SK-N-SH (cell line): Measurements from ENCODE around the gene TYW1B. TPM values are rescaled to one million over a fixed set of nuclear protein-coding genes. Genes with fewer than 3 reads are reported as not detected.
"Not testable (repeated sequence)": the region's sequence is repeated elsewhere in the genome, so short reads cannot be mapped to it uniquely, and the experiment has no call there.

Experiments
- CTCF ChIA-PET: fragments of 300-600, 350-600 bp; formaldehyde crosslinking; extraction: SDS; loops from one replicate; lab custom pipeline; 2021; lab: Yijun Ruan, JAX
- POLR2A ChIA-PET: fragments of 350-600 bp; sonication (Branson Sonifier 250); formaldehyde crosslinking; extraction: SDS; loops from one replicate; lab custom pipeline; 2020; ENCODE audit warnings: antibody characterized with exemption, inconsistent platforms; lab: Yijun Ruan, JAX
- DNase-seq: peaks from one replicate; pipeline ENCODE4 v3.0.0; 2012
- H2AFZ ChIP-seq: fragments of 200-600 bp; sonication (generic); 2 replicates; pipeline ENCODE4 v1.8.1; 2016; ENCODE audit warnings: antibody characterized with exemption, mild to moderate bottlenecking, low read depth
- H3F3A ChIP-seq: fragments of 200-600 bp; sonication (generic); replicated peaks from 2 replicates; pipeline ENCODE3; 2016; ENCODE audit warnings: antibody characterized with exemption, mild to moderate bottlenecking; ENCODE audit not compliant: insufficient read depth
- H3K27ac ChIP-seq, 2 experiments: fragments of 200-500 bp in 1 of 2; fragments of 200-600 bp in 1 of 2; sonication (Bioruptor generic) in 1 of 2; sonication (generic), shearing (Covaris generic) in 1 of 2; 2 replicates each; pipeline versions ENCODE4 v1.5.1 to v1.6.1; 2014 to 2016; ENCODE audit warnings: low read depth in 2 of 2, inconsistent platforms in 1 of 2, low read length in 1 of 2, mild to moderate bottlenecking in 1 of 2, mixed read lengths in 1 of 2
- H3K27me3 ChIP-seq: fragments of 200-600 bp; sonication (generic), shearing (Covaris generic); 2 replicates; pipeline ENCODE4 v1.6.1; 2016; ENCODE audit warnings: mixed run types; ENCODE audit not compliant: insufficient read depth
- H3K36me3 ChIP-seq, 2 experiments: fragments of 200-500 bp in 1 of 2; fragments of 200-600 bp in 1 of 2; sonication (Bioruptor generic) in 1 of 2; sonication (generic) in 1 of 2; replicated peaks in 1 of 2; 2 replicates each; pipeline versions ENCODE3 to v1.5.1; 2014 to 2016; ENCODE audit warnings: low read length in 1 of 2, mild to moderate bottlenecking in 1 of 2; ENCODE audit not compliant: insufficient read depth in 2 of 2, control insufficient read depth in 1 of 2
- H3K4me1 ChIP-seq, 2 experiments: fragments of 200-500 bp in 1 of 2; fragments of 200-600 bp in 1 of 2; sonication (Bioruptor generic) in 1 of 2; sonication (generic), shearing (Covaris generic) in 1 of 2; 2 replicates each; pipeline versions ENCODE4 v1.5.1 to v1.6.1; 2014 to 2016; ENCODE audit warnings: low read depth in 1 of 2, low read length in 1 of 2, mixed run types in 1 of 2; ENCODE audit not compliant: insufficient read depth in 2 of 2, control insufficient read depth in 1 of 2
- H3K4me2 ChIP-seq: fragments of 200-600 bp; sonication (generic), shearing (Covaris generic); 2 replicates; pipeline ENCODE4 v1.6.1; 2017; ENCODE audit warnings: mixed run types
- H3K4me3 ChIP-seq, 2 experiments: fragments of 200-500 bp in 1 of 2; fragments of 200-600 bp in 1 of 2; sonication (Bioruptor generic) in 1 of 2; sonication (generic), shearing (Covaris generic) in 1 of 2; 2 replicates each; pipeline versions ENCODE4 v1.5.1 to v1.8.1; 2014 to 2016; ENCODE audit warnings: low read depth in 2 of 2, inconsistent platforms in 1 of 2, low read length in 1 of 2, mild to moderate bottlenecking in 1 of 2, mixed read lengths in 1 of 2, moderate library complexity in 1 of 2
- H3K79me2 ChIP-seq: fragments of 200-600 bp; sonication (generic); 2 replicates; pipeline ENCODE4 v1.8.1; 2017; ENCODE audit warnings: mild to moderate bottlenecking; ENCODE audit not compliant: insufficient read depth
- H3K9ac ChIP-seq: fragments of 200-600 bp; sonication (generic); 2 replicates; pipeline ENCODE4 v1.6.1; 2017; ENCODE audit warnings: mixed run types
- H3K9me2 ChIP-seq: fragments of 200-600 bp; sonication (generic); 2 replicates; pipeline ENCODE4 v1.6.1; 2017; ENCODE audit warnings: mixed run types
- H3K9me3 ChIP-seq: fragments of 200-600 bp; sonication (generic); 2 replicates; pipeline ENCODE4 v1.6.1; 2017; ENCODE audit warnings: mixed run types, mild to moderate bottlenecking, moderate library complexity
- H4K20me1 ChIP-seq: fragments of 200-600 bp; sonication (generic); 2 replicates; pipeline ENCODE4 v1.6.1; 2017; ENCODE audit warnings: mild to moderate bottlenecking, mixed run types; ENCODE audit not compliant: insufficient read depth
- WGBS: methylation state at CpG from one replicate; pipeline ENCODE4 v1.1.6; 2017; ENCODE audit warnings: low lambda C conversion rate; 5-methylcytosine and 5-hydroxymethylcytosine counted together
- polyA plus RNA-seq, 3 experiments: library from polyadenylated mRNA; depleted of rRNA; stranded (reverse); fragments of >200 nt; gene quantifications; 2 replicates each; pipeline ENCODE4 v1.2.3, GENCODE V29; 2012

The TYW1B gene
- polyA plus RNA-seq, 1 of the 3 experiments (the other 2 are of a cell fraction) = 1.4 TPM

DNA sequence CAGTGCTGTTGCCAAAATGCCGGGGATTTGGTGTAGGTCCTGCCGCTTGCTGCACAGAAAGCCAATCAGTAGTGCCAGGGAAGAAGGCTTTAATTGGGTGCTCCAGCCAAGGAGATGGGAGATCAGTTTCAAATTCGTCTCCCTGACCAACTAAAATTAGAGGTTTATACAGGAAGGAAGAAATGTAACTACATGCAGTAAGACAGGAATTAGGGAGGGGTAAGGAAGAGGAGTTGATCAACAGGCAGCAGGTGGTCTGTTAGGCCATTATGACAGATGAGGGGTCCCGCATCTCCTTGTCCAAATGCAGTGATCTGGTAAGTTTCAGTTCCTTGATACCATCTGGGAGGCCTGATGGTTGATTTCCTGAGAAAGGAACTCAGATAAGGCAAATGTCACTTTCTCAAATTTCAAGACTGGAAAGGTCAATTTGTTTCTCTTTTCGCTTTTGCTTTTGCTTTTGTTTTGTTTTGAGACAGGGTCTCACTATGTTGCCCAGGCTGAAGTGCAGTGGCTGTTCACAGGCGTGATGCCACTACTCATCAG, 13.0 kb upstream of the TYW1B start:
- H4K20me1 ChIP-seq, H2AFZ ChIP-seq, H3K79me2 ChIP-seq, DNase-seq, CTCF ChIA-PET, H3K27ac ChIP-seq, H3K4me2 ChIP-seq, H3K9me2 ChIP-seq, H3K9me3 ChIP-seq, H3K9ac ChIP-seq, H3K4me1 ChIP-seq, H3K4me3 ChIP-seq, POLR2A ChIA-PET, H3K27me3 ChIP-seq: not testable (repeated sequence)
- peaks cover 9 to 33% of the 10 kb centered on the region in 2 experiments for H3K36me3 ChIP-seq
- 93% methylated on average over 6 of the region's 6 CpGs for WGBS
- peaks cover 15% of the 10 kb centered on the region for H3F3A ChIP-seq

GRCh38 chr7:72838315-72838714, 10.3 kb upstream of the TYW1B start:
- H3K4me3 ChIP-seq, H3K4me2 ChIP-seq, H3K9ac ChIP-seq, H3K27ac ChIP-seq, H4K20me1 ChIP-seq, POLR2A ChIA-PET, H3K27me3 ChIP-seq, H3K4me1 ChIP-seq, H3K9me2 ChIP-seq, DNase-seq, H3K9me3 ChIP-seq, H2AFZ ChIP-seq: not testable (repeated sequence)
- H3F3A ChIP-seq = peaks cover 17% of the 10 kb centered on the region
- H3K79me2 ChIP-seq = peaks cover 11% of the 10 kb centered on the region; the same call in 1 of the 2 replicates
- CTCF ChIA-PET = interaction anchor here (1.0 kb wide), 1 partner anchor 9 kb away, joined by 4 read pairs; no protein-coding TSS in a partner anchor
- peaks cover 9 to 46% of the 10 kb centered on the region in 2 experiments for H3K36me3 ChIP-seq
- 98% methylated on average over 6 of the region's 6 CpGs for WGBS

GRCh38 chr7:72837291-72837690, 9.3 kb upstream of the TYW1B start:
- H3K4me1 ChIP-seq, DNase-seq, H3K27ac ChIP-seq, H3K9ac ChIP-seq, CTCF ChIA-PET, H3K9me2 ChIP-seq, H2AFZ ChIP-seq, H3K4me3 ChIP-seq, H3K27me3 ChIP-seq, H4K20me1 ChIP-seq, H3K9me3 ChIP-seq, POLR2A ChIA-PET, H3K4me2 ChIP-seq: not testable (repeated sequence)
- WGBS = 96% methylated on average over 3 of the region's 3 CpGs
- H3F3A ChIP-seq = peaks cover 17% of the 10 kb centered on the region
- peaks cover 20% of the 10 kb centered on the region; the same call in 1 of the 2 replicates for H3K79me2 ChIP-seq
- peaks cover 16 to 57% of the 10 kb centered on the region in 2 experiments for H3K36me3 ChIP-seq

- Histone ChIP-seq H3K27ac (peak overlapping the region in 1 of 2 experiments; percentile 93; a peak in 2 of 4 replicates), H3K4me3 (peak overlapping the region; percentile 67 to 96), H3K4me2 (peak overlapping the region; percentile 83), H2AFZ (peak overlapping the region; percentile 23; the same call in 1 of the 2 replicates), H3K79me2 (peaks cover 58% of the 10 kb centered on the region), H3F3A (peaks cover 35% of the 10 kb centered on the region), H3K36me3 (peaks cover 13 to 40% of the 10 kb centered on the region in 2 experiments), H3K9ac (peak overlapping the region; percentile 82)
- H3K9me3 ChIP-seq, H3K27me3 ChIP-seq, DNase-seq, H3K4me1 ChIP-seq, H4K20me1 ChIP-seq, POLR2A ChIA-PET, H3K9me2 ChIP-seq: not testable (repeated sequence)
- 46% methylated on average over 5 of the region's 5 CpGs for WGBS
- CTCF ChIA-PET = interaction anchor here (0.9 to 1.8 kb wide), 3 partner anchors 85 to 86 kb away, joined by 3 to 13 read pairs (median 3); no protein-coding TSS in a partner anchor
These were observed 2.6 kb upstream of the TYW1B start for GRCh38 chr7:72830567-72830966.
